SH-SY5Y (cell line): Measurements from ENCODE around the gene MALT1.

Experiments
- GATA2 ChIP-seq: IDR thresholded peaks from 2 replicates; pipeline ENCODE4 v1.6.1; 2011; ENCODE audit warnings: mild to moderate bottlenecking, low read depth, low read length
- GATA3 ChIP-seq: IDR thresholded peaks from 2 replicates; pipeline ENCODE4 v1.6.1; 2011; ENCODE audit warnings: low read depth, mild to moderate bottlenecking, low read length, moderate library complexity

The MALT1 gene

DNA sequence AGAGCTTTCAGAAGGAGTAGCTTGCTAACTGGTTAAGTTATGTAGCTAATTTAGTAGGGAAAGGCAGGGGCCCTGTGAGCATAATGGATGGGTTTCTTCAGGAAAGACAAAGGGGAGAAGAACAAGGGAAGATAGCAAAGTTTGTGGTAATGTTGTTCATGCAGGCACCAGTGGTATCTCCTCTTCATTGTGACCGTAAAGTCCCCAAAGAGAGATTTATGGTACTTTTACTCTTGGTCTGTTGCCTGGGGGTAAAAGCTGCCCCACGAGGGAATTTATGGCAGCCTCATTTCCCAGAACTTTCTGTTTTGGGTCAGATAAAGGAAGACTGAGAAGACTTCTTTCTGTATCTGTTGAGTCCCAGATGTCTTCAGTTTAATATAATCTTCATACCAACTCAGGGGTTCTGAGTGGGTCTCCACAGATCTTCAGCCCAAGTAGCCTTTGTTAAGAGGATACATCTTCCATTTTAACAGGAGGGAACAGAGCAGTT, 27.5 kb downstream of the MALT1 start:
- TF ChIP-seq GATA2 (no peak), GATA3 (no peak)

DNA sequence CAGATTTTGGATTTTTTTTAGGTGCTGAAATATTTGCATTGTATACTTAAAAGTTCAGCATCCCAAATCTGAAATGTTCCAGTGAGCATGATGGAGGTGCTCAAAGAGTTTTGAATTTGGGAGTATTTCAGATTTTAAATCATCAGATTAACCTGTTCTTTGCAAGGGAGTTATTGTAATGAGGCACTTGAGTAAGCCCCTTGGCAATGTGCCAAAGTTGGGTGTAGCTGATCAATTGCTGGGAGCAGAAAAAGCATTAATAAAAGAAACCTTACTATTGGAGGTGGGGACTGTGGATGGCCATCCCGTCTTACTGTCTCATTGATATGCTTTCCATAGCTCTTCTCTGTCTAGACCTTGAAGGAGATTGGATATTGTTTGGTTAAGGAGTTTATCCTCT, 28.3 kb downstream of the MALT1 start:
- TF ChIP-seq GATA2 (no peak), GATA3 (no peak)

DNA sequence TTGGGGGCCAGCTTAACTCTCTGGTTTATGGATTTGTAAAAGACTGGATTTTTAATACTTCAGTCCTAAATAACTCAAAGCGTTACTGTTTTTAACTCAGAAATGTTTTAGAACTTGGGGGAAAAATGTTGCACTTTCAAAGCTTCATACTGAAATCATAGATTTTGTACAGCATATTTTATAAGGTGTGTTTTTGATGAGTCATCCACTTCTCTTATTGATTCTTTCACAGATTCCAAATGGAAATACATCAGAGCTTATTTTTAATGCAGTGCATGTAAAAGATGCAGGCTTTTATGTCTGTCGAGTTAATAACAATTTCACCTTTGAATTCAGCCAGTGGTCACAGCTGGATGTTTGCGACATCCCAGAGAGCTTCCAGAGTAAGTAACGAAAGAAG, 28.9 kb downstream of the MALT1 start:
- TF ChIP-seq GATA3: no peak
- no peak for TF ChIP-seq GATA2

DNA sequence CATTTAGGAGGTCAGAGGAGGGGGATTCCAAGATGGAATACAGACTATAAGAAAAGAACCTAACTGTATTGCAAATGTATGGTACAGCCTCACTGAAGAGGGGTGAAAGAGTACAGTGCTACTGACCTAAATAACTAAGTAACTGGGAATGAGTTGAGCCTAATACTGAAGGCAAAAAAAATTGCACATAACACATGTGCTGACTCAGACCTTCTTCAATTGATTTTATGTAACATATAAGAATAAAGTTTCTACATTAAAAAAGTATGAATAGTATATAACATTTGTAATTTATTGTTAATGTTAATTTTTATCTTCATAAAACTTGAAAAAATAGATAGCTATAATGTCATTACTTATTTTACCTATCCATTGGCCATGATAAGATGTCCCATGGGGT, 41.7 kb downstream of the MALT1 start:
- TF ChIP-seq GATA2 (no peak), GATA3 (no peak)

DNA sequence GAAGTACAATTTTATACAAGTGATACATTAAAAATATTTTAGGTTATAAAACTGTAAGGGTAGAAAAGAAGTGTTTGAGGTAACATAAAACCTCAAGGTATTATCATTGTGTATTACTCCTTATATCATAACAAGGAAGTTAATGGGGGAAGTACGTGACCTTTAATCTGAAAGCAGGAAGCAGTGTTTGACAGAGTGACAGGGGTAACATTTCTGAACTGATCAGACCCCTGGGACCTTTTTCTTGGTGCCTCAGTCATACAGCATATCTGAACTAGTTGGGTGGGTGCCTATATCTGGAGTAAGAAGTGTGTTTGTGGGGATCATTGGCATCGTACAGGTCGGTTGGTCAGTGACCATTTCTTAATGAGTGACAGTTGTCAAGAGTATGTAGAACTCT, 43.0 kb downstream of the MALT1 start:
- no peak for TF ChIP-seq GATA3
- TF ChIP-seq GATA2: no peak

DNA sequence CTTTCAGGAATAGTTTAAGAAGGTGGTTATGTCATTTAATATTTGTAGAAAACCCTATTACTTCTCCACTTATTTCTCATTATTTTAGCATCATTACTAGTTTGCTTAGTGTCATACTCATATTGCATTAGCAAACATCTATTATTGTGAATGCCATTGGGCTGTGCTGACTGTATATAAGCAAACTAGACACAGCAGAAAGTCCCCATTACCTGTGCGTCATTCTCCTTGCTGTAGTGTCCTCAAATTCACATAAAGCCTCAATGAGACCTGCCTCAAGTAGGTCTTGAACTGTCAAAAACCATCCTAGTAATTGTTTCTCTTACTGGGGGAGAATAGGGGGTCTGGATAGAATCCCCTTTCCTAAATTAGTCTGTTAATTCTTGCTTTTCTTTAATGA, 43.6 kb downstream of the MALT1 start:
- TF ChIP-seq GATA3 (no peak), GATA2 (no peak)

DNA sequence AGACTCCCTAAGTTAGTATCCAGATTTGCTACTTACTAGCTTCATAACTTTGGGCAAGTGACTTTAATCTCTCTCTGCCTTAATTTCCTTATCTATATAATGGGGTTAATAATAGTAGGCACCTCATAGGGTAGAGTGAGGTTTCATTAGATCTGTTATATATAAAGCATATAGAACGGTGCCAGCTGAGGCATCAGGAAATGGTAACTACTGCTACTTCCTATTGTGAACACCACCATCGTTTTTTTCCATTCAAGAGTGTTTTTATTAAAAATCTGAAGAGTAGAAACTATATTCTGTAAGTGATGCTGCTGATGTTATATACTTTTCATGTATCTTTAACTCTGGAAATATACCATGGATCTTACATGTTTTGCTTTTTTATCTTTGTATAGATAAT, 44.3 kb downstream of the MALT1 start:
- TF ChIP-seq GATA3: no peak
- TF ChIP-seq GATA2: no peak

DNA sequence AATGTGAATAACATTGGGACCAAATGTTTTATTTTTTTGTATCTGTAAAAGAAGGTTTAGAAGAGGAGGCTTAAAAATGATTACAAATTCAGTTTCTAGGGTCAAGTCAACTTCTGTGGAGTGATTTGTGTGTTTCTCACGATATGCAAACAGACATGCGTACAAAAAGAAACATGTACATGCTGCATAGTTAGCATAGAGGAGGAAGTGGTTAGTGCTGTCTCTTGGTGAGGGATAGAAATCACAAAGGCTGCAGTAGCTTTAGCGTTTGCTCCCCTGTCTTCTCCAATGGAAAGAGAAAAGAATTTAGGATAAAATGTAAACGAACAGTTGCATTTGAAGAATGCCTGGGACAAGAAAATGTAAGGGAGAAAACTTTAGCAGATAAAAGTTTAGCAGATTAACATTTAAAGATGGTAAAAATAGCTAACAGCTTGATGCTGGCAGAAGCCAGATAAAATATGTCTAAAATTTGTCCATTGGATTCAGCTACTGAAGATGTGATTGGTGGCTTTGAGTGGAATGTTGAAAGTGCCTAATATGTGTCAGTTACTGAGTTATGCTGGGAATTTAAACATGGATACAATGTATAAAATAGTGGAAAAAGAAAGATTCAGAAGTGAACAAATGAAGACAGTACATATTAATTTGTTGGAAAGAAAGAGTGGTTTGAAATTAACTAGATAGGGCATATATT, 44.9 kb downstream of the MALT1 start:
- TF ChIP-seq GATA3 (no peak), GATA2 (no peak)

DNA sequence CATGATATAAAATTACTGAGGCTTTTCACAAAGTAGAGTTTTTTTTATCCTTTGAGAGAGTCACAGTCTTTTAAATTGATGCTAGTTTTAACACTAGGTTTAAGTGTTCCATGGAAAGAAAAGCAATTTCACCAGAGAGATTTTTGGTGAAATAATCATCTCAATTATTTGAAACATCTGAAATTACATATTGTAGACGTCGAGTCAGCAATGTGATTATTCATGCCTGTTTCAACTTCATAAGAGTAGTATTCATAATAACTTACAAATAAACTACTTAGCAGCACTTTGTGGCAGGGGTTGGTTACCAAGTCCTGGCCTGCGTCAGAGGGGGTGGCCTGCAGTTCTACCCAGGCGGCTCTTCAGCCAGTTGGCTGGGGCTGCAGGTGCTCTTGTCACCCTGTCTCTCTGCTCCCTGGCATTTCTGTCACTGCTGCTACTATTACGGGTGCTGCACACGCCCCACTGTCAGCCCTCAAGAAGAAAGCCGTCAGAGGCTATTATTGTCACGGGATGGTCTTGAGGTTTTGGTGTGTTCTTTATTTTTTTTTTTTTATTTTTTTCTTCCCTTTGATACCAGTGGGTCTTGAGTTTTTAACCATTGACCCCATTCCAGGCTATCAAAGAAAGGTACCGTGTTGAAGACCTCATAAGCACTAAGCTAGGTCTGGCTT, 50.4 kb downstream of the MALT1 start:
- TF ChIP-seq GATA3 (no peak), GATA2 (no peak)

DNA sequence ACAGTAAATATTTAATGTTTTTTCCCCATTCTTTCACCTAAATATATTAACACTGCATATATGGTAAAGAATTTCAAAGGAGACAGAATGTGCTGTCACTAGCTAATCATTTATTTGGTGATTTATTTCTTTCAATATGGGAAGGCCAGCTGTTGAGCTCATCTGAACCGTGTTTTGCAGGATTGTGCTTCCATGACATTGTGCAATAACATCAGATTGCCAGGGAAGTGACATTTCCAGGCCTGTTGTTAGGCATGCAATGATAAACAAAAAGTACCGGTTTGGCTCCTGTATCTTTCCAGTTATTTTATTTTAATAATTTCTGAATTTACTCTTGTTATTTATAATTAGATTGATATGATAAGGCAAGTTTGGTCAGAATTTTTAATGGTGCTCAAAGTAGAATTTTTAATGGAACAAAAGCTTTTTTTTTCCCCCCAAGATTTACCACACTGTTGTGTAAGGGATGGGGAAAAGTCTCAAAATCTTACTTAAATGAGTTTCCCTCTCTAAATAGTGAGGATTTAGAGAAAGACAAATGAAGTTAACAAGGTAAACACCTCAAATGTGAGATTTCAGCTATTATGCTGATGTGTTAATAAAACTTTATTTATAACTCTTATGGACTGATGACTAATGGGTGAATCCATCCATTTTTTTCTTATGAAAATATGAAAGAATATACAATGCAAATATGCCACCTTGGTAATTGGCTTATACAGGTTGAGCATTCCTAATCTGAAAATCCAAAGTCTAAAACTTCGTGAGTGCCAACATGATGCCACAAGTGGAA, 52.7 kb downstream of the MALT1 start:
- no peak for TF ChIP-seq GATA3
- no peak for TF ChIP-seq GATA2

DNA sequence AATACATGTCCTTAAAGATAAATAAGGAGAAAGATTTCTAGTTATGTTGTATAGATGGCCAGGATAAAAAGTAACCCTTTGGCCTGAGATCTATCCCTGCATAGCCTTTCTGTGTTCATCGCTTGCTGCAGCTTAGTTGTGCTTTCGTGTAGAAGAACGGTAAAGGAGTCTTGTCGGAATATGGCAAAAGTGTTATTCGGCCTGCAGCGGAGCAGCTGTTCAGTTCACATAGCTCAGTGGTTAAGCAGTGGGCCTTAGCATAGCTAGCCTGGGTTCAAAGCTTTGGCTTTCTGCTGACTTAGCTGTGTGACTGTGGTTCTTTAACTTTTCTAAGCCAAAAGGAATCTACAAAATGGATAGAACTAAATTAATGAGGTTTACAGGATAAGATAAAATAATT, 55.4 kb downstream of the MALT1 start:
- TF ChIP-seq GATA3: no peak
- no peak for TF ChIP-seq GATA2

DNA sequence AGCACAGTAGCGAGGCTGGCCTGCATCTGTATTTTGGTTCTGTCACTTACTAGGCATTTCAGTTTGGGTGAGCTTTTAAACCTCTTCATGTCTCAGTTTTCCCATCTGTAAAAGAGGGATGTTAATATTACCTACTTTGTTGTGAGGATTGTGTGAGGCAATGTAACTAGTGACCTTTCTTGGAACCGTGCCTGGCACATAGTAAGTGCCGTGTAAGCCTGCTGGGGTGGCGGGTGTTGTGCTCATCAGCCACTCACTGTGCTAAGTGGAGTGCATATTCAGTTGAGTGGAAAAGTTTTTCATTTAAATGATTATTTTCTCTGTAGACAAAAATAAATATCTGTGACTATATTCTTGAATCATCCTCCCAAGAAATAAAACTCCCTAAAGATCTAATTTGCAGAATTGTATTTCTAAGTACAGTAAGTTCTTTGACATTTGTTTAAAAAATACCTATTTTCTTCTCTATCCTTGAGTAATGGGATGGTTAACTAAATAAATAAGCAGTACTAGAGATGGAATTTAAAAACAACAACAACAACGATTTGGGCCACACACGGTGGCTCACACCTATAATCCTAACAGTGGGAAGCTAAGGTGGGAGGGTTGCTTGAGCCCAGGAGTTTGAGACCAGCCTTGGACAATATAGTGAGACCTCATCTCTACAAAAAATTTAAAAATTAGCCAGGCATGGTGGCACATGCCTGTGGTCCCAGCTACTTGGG, 56.7 kb downstream of the MALT1 start:
- TF ChIP-seq GATA3: no peak
- no peak for TF ChIP-seq GATA2

DNA sequence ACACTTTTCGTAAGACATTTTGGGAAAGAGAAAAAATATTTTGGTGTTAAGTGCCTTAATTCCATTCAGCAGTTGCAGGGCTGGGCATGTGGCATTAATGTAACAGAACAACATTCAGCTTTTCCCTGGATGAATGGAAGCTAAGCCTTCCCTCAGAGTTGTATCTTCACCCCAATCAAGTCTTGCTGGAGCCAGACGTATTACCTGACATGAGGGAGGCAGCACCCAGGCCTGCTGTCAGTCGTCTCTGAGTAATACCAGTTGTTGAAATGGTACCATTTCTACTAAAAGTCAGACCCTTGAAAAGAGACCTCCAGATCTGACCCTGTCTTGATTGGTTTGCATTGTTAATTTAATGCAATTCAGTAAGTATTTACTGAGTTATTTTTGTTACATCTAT, 57.5 kb downstream of the MALT1 start:
- no peak for TF ChIP-seq GATA3
- peak; percentile 54 for TF ChIP-seq GATA2

DNA sequence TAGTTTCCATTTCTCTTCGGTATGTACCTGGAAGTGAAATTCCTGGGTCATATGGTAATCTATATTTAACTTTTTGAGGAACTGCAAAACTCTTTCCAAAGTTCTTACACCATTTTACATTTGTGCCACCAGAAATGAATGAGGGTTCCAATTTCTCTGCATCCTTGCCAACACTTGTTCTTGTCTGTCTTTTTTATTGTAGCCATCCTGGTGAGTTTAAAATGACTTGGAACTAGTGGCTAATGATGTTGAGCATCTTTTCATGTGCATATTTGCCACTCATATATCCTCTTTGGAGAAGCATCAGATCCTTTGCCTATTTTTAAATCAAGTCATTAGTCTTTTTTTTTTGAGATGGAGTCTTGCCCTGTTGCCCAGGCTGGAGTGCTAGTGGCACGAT, 59.4 kb downstream of the MALT1 start:
- TF ChIP-seq GATA2: no peak
- TF ChIP-seq GATA3: no peak

DNA sequence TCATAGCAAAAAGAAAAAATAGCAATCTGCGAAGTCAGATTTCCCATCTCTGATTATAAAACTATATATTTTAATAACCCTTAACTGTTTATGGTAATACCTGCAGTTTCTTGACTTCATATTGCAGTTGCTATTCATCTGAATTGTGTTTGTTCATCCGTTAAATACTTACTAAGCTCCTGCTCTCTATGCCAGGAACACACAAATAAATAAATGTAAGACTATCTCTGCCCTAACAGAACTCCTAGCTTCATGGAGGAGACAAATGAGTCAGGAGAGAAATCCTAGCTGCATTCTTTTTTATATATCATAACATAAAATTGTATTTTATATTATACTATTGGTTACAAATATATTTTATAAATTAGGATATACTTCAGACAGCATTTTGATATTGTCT, 61.2 kb downstream of the MALT1 start:
- TF ChIP-seq GATA2 (no peak), GATA3 (no peak)
